Measurements from ENCODE around the gene SYTL1.

GRCh38 chr1:27356277-27356618 is 14.4 kb downstream of the SYTL1 start:
- TF ChIP-seq POLR2AphosphoS5 (IDR thresholded peaks at IDR 0.05; ENCODE audit: low read depth, low read length) = no peak
- TF ChIP-seq POLR2A (IDR thresholded peaks at IDR 0.05; ENCODE audit: low read depth, low read length) = no peak
- TF ChIP-seq TAF1 (IDR thresholded peaks at IDR 0.05; ENCODE audit: borderline replicate concordance, low read depth, low read length) = no peak
